EH (cell line): ENCODE results near the gene UNC45B.
"Not testable (repeated sequence)": the region's sequence is repeated elsewhere in the genome, so short reads cannot be mapped to it uniquely, and the experiment has no call there.

Experiments
- DNase-seq: peaks from one replicate; pipeline ENCODE4 v3.0.0-alpha.2; 2015; ENCODE audit warnings: low read depth

The UNC45B gene

GRCh38 chr17:35141681-35142466, 5.7 kb upstream of the UNC45B start, which contains the start of gene NLE1:
TSS of gene NLE1 (minus strand) at chr17:35142303. CDS start at chr17:35142275, 28 bp downstream.
- peak; percentile 73 for DNase-seq

DNA sequence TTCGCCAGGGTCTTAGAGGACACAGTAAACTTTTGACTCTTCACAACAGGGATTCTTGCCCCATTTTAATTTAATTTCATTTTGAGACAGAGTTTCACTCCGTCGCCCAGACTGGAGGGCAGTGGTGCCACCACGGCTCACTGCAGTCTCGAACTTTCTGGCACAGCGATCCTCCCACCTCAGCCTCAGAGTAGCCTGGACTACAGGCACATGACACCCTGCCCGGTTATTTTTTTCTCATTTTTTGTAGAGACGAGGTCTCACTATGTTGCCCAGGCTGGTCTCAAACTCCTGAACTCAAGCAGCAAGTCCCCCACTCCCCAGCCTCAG, 5.2 kb upstream of the UNC45B start:
- no peak for DNase-seq

DNA sequence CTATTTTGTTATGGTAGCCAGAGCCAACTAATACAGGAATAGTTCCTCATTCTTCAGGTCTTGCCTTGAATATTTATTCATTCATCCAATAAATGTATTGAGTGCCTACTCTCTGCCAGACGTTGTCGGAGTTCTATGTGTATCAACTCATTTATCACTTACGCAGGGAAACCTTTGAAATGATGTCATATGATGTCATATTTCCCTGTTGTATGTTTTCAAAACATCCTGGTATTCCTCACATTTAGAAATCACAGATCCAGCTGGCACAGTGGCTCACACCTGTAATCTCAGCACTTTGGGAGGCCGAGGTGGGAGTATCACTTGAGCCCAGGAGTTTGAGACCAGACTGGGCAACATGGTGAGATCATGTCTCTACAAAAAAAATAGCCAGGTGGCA, 2.8 kb upstream of the UNC45B start:
- DNase-seq: no peak

DNA sequence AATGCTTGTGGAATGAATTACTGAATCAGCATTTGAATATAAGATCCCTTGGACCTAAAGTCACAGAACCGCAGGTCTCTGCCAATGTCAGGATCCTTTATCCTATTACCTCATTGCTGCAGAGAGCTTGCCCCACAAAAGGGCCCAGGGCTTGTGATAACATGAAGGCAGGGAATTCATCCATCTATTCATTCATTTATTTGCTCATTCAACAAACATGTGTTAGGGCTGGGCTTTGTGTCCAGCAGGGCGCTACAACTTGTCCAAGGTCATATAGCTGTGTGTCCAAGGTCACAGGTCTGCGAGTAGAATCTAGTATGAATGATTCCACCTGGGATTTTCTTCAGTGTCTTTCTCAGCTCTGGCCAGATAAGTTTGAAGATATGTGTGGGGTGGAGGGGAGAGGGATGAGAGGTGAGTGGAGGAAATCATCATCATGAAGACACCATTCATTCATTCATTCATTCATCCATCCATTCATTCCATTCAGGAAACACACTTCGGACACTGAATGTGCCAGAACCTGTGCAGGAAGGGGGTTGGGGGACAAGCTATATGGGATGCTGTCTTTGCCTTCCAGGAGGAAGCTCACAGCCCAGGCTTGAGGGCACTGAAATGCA, 1.3 kb upstream of the UNC45B start:
- no peak for DNase-seq

DNA sequence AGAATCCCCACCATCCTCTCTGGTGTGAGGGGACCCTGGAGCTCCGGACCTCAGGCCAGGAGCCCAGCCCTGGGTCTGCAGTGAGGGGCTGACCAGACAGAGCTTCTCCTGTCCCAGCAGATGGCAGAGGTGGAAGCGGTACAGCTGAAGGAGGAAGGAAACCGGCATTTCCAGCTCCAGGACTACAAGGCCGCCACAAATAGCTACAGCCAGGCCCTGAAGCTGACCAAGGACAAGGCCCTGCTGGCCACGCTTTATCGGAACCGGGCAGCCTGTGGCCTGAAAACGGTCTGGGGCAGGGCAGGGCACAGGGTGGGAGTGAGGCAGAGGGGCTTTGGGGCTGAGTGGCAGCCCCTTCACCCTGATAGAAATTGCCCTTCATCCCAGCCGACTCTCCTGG, 527 bp downstream of the UNC45B start:
- no peak for DNase-seq

GRCh38 chr17:35149941-35150340, 2.3 kb downstream of the UNC45B start:
- no peak for DNase-seq

DNA sequence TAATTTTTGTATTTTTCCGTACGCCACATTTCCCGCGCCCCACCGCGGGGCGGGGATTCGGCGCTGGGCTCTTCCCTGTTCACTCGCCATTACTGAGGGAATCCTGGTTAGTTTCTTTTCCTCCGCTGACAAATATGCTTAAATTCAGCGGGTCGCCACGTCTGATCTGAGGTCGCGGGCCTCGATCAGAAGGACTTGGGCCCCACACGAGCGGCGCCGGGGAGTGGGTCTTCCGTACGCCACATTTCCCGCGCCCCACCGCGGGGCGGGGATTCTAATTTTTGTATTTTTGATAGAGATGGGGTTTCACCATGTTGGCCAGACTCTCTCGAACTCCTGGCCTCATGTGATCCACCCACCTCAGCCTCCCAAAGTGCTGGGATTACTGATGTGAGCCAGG, 3.5 kb downstream of the UNC45B start:
- not testable (repeated sequence) for DNase-seq

- no peak for DNase-seq
Measured at GRCh38 chr17:35152421-35153140, 5.0 kb downstream of the UNC45B start.

GRCh38 chr17:35154196-35155165, 6.9 kb downstream of the UNC45B start:
- DNase-seq: no peak

DNA sequence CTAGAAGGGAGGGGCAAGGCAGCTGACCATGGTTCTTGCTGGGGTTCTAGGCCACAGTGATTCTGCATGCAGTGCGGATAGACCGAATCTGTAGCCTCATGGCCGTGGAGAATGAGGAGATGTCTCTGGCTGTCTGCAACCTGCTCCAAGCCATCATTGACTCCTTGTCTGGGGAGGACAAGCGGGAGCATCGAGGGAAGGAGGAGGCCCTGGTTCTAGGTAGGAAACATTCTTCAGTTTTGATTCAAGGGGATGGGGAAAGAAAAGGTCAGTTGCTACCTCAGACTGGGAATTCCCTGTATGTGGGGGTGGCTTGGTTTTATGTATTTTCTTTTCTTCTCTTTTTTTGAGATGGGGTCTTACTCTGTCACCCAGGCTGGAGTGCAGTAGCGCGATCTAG, 7.6 kb downstream of the UNC45B start:
- DNase-seq: no peak

DNA sequence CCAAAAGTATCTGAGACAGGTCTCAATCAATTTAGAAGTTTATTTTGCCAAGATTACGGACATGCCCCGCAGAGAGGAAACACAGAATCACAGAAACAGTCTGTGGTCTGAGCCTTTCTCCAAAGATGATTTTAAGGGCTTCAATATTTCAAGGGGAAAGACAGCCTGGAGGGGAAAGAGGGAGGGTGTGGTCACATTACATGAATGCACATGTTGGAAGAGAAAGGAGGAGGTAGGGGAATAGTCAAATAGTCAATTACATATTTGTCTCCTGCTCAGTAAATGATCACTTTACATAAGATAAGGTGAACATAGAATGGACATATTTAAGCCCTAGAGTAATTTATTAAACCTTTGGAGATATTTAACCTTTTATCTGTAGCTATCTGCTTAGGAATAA, 12.3 kb downstream of the UNC45B start:
- no peak for DNase-seq

GRCh38 chr17:35160354-35161201, 13.0 kb downstream of the UNC45B start:
- DNase-seq: no peak

GRCh38 chr17:35161281-35161761, 13.7 kb downstream of the UNC45B start:
- DNase-seq: peak; percentile 7

- no peak for DNase-seq
Measured at GRCh38 chr17:35162755-35163154, 15.1 kb downstream of the UNC45B start.

DNA sequence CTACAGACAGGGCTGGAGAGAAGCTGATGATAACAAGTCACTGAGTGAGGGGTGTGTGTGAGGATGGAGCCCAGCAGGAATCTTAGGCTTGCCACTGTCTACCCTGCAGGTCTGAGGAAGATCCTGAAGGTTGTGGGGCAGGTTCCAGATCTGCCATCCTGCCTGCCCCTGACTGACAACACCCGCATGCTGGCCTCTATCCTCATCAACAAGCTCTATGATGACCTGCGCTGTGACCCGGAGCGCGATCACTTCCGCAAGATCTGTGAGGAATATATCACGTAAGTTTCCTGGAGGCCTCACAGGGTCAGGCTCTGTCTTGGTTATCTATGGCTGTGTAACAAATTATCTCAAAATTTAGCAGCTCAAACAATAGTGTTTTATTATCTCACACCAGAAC, 16.3 kb downstream of the UNC45B start:
- no peak for DNase-seq

DNA sequence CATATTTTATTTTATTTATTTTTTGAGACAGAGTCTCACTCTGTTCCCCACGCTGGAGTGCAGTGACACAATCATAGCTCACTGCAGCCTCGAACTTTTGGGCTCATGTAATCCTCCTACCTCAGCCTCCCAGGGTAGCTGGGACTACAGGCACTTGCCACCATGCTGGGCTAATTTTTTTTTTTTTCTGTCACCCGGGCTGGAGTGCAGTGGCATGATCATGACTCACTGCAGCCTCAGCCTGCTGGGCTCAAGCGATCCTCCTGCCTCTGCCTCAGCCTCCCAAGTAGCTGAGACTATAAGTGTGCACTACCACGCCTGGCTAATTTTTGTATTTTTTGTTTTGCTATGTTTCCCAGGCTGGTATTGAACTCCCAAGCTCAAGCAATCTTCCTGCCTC, 17.1 kb downstream of the UNC45B start:
- DNase-seq: no peak

- DNase-seq: no peak
Measured at GRCh38 chr17:35166526-35166925, 18.9 kb downstream of the UNC45B start.

GRCh38 chr17:35167046-35167445, 19.4 kb downstream of the UNC45B start:
- DNase-seq: no peak

GRCh38 chr17:35167666-35168065, 20.0 kb downstream of the UNC45B start:
- DNase-seq: peak; percentile 57

DNA sequence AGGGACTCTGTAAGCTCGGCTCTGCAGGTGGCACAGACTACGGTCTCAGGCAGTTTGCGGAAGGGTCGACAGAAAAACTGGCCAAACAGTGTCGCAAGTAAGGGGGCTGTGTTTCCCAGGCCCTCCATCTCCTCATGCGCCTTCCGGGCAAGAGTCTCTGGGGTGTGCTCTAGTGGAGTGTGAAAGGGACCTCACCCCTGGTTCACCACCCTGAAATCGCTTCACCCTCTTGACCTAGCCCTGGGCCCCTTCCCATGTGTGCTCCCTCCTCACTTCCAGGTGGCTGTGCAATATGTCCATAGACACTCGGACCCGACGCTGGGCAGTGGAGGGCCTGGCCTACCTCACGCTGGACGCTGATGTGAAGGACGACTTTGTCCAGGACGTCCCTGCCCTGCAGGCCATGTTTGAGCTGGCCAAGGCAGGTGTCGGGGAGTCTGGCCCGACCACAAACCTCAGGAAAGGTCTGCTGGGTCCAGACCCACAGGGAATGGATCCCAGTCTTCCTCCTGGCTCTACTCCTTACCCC, 22.3 kb downstream of the UNC45B start:
- DNase-seq: no peak
